ENCODE results near the gene ANK2. TPM values are rescaled to one million over a fixed set of nuclear protein-coding genes. Genes with fewer than 3 reads are reported as not detected.

ANK2 gene
- total RNA-seq, 4 donors from 2014 or later = 74.2 to 127 (median 87.5) TPM

- no peak for TF ChIP-seq POLR2A (IDR thresholded peaks at IDR 0.05)
- TF ChIP-seq, protein P1, sequence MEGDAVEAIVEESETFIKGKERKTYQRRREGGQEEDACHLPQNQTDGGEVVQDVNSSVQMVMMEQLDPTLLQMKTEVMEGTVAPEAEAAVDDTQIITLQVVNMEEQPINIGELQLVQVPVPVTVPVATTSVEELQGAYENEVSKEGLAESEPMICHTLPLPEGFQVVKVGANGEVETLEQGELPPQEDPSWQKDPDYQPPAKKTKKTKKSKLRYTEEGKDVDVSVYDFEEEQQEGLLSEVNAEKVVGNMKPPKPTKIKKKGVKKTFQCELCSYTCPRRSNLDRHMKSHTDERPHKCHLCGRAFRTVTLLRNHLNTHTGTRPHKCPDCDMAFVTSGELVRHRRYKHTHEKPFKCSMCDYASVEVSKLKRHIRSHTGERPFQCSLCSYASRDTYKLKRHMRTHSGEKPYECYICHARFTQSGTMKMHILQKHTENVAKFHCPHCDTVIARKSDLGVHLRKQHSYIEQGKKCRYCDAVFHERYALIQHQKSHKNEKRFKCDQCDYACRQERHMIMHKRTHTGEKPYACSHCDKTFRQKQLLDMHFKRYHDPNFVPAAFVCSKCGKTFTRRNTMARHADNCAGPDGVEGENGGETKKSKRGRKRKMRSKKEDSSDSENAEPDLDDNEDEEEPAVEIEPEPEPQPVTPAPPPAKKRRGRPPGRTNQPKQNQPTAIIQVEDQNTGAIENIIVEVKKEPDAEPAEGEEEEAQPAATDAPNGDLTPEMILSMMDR (IDR thresholded peaks at IDR 0.05 in 4 of 5, conservative IDR thresholded peaks at IDR 0.05 in 1 of 5) = no peak
- in situ Hi-C loops (cut with MboI; ENCODE audit: low sequenced_read_pairs in 4 of 4) (no loop called here), intact Hi-C loops (cut with DNase I; ENCODE audit: low total_unique reads) (no loop called here)
- ATAC-seq (no peak), DNase-seq (no peak)
- peaks cover 0 to 6% of the 10 kb centered on the region in 2 donors for H3K4me1 ChIP-seq
- H3K36me3 ChIP-seq = peaks cover 0 to 25% of the 10 kb centered on the region in 2 donors
- no peaks in the 10 kb centered on the region for H3K27me3 ChIP-seq
- H3K4me3 ChIP-seq = no peak overlapping the region
- H3K9me3 ChIP-seq = no peaks in the 10 kb centered on the region
- no peak overlapping the region for H3K27ac ChIP-seq
These were observed 273.3 kb downstream of the ANK2 start for GRCh38 chr4:113322736-113323135.

GRCh38 chr4:113325876-113326615 lies 276.6 kb downstream of the ANK2 start:
- in situ Hi-C loops (cut with MboI; ENCODE audit: low sequenced_read_pairs in 4 of 4) (no loop called here), intact Hi-C loops (cut with DNase I; ENCODE audit: low total_unique reads) (no loop called here)
- Histone ChIP-seq H3K4me1 (peaks cover 0 to 6% of the 10 kb centered on the region in 2 donors), H3K27me3 (no peaks in the 10 kb centered on the region), H3K27ac (no peak overlapping the region), H3K9me3 (no peaks in the 10 kb centered on the region), H3K36me3 (peaks cover 0 to 9% of the 10 kb centered on the region in 2 donors), H3K4me3 (no peak overlapping the region)
- DNase-seq (no peak), ATAC-seq (no peak)
- TF ChIP-seq POLR2A (IDR thresholded peaks at IDR 0.05) = no peak
- TF ChIP-seq, protein P1 (IDR thresholded peaks at IDR 0.05 in 4 of 5, conservative IDR thresholded peaks at IDR 0.05 in 1 of 5) = no peak

DNA sequence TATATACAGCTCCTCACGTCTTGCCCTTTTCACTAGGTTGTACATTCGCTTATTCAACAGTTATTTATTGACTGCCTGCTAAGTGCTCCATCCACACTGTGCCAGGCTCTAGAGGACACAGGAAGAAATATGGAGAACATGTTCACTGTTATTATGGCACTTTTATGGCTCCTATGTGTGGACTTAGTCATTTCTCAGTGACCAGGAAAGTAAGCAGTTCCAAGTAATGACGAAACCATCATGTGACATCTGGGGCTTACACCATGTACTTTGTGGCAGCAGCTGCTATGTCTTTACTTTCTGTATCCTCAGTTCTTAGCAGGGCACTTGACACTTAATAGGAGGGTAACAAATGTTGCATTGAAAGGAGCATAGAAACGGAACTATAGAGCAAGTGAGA lies 278.0 kb downstream of the ANK2 start:
- Histone ChIP-seq H3K4me3 (no peak overlapping the region), H3K27me3 (no peaks in the 10 kb centered on the region), H3K4me1 (peaks cover 0 to 6% of the 10 kb centered on the region in 2 donors), H3K36me3 (peaks cover 0 to 17% of the 10 kb centered on the region in 2 donors), H3K9me3 (no peaks in the 10 kb centered on the region), H3K27ac (peak overlapping the region in 2 of 4 donors; percentile 4 to 17)
- intact Hi-C loops (cut with DNase I; ENCODE audit: low total_unique reads) (no loop called here), in situ Hi-C loops (cut with MboI; ENCODE audit: low sequenced_read_pairs in 4 of 4) (no loop called here)
- ATAC-seq (peak; percentile 83 to 94), DNase-seq (no peak)
- no peak for TF ChIP-seq POLR2A (IDR thresholded peaks at IDR 0.05)
- TF ChIP-seq, protein P1 (IDR thresholded peaks at IDR 0.05 in 4 of 5, conservative IDR thresholded peaks at IDR 0.05 in 1 of 5) = no peak

DNA sequence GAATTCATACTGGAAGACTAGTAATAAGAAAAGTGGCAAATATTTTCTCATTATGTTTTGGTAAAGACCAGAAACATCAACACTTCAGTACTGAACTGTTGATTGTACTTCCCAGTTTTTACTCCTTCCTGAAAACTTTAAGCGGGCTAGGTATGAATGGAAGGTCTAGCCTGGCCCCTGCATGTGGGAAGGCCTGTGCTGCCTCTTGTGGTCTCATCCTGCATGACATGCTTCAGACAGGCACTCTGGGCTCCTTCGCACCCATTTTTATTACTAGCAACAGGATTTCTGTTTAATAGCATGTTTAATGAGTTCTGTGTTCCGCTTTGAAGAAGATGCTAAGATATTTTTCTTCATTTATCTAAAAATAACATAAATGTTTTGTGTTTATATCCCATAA lies 279.1 kb downstream of the ANK2 start:
- intact Hi-C loops (cut with DNase I; ENCODE audit: low total_unique reads) (no loop called here), in situ Hi-C loops (cut with MboI; ENCODE audit: low sequenced_read_pairs in 4 of 4) (no loop called here)
- Histone ChIP-seq H3K4me1 (peaks cover 0 to 6% of the 10 kb centered on the region in 2 donors), H3K36me3 (peaks cover 0 to 17% of the 10 kb centered on the region in 2 donors), H3K27ac (no peak overlapping the region), H3K9me3 (no peaks in the 10 kb centered on the region), H3K4me3 (no peak overlapping the region), H3K27me3 (no peaks in the 10 kb centered on the region)
- no peak for ATAC-seq
- no peak for DNase-seq
- TF ChIP-seq POLR2A (IDR thresholded peaks at IDR 0.05) = no peak
- TF ChIP-seq, protein P1 (IDR thresholded peaks at IDR 0.05 in 4 of 5, conservative IDR thresholded peaks at IDR 0.05 in 1 of 5) = no peak
